Measurements from ENCODE around the gene TAMM41. TPM values are rescaled to one million over a fixed set of nuclear protein-coding genes. Genes with fewer than 3 reads are reported as not detected.
"Not testable (repeated sequence)": the region's sequence is repeated elsewhere in the genome, so short reads cannot be mapped to it uniquely, and the experiment has no call there.

The TAMM41 gene
- total RNA-seq, 2 donors from 2014 or later: 12.3 to 14.5 TPM

GRCh38 chr3:11764931-11765363 lies 81.7 kb downstream of the TAMM41 start:
- H3K4me1 ChIP-seq (ENCODE audit: control insufficient read depth in 1 of 2, low read depth in 2 of 2): peaks cover 0 to 1% of the 10 kb centered on the region in 2 donors
- no peaks in the 10 kb centered on the region for H3K27me3 ChIP-seq (replicated peaks; ENCODE audit: insufficient read depth)
- H3K27ac ChIP-seq: no peak overlapping the region
- ATAC-seq (ENCODE audit: insufficient number of reproducible peaks, low FRiP score, low read depth): no peak
- no peak overlapping the region for H3K4me3 ChIP-seq
- DNase-seq (ENCODE audit: low spot score): no peak
- H3K36me3 ChIP-seq: no peaks in the 10 kb centered on the region
- TF ChIP-seq, protein P1, sequence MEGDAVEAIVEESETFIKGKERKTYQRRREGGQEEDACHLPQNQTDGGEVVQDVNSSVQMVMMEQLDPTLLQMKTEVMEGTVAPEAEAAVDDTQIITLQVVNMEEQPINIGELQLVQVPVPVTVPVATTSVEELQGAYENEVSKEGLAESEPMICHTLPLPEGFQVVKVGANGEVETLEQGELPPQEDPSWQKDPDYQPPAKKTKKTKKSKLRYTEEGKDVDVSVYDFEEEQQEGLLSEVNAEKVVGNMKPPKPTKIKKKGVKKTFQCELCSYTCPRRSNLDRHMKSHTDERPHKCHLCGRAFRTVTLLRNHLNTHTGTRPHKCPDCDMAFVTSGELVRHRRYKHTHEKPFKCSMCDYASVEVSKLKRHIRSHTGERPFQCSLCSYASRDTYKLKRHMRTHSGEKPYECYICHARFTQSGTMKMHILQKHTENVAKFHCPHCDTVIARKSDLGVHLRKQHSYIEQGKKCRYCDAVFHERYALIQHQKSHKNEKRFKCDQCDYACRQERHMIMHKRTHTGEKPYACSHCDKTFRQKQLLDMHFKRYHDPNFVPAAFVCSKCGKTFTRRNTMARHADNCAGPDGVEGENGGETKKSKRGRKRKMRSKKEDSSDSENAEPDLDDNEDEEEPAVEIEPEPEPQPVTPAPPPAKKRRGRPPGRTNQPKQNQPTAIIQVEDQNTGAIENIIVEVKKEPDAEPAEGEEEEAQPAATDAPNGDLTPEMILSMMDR (IDR thresholded peaks at IDR 0.05): no peak
- H3K9me3 ChIP-seq: no peaks in the 10 kb centered on the region

- no peaks in the 10 kb centered on the region for H3K36me3 ChIP-seq
- H3K4me1 ChIP-seq (ENCODE audit: control insufficient read depth in 1 of 2, low read depth in 2 of 2): no peaks in the 10 kb centered on the region
- H3K27me3 ChIP-seq (replicated peaks; ENCODE audit: insufficient read depth): no peaks in the 10 kb centered on the region
- H3K9me3 ChIP-seq: no peaks in the 10 kb centered on the region
- TF ChIP-seq, protein P1 (IDR thresholded peaks at IDR 0.05): no peak
- H3K27ac ChIP-seq: no peak overlapping the region
- ATAC-seq (ENCODE audit: insufficient number of reproducible peaks, low FRiP score, low read depth) (no peak), DNase-seq (ENCODE audit: low spot score) (no peak)
- H3K4me3 ChIP-seq: no peak overlapping the region
Observed at GRCh38 chr3:11759996-11760395, 86.7 kb downstream of the TAMM41 start.

DNA sequence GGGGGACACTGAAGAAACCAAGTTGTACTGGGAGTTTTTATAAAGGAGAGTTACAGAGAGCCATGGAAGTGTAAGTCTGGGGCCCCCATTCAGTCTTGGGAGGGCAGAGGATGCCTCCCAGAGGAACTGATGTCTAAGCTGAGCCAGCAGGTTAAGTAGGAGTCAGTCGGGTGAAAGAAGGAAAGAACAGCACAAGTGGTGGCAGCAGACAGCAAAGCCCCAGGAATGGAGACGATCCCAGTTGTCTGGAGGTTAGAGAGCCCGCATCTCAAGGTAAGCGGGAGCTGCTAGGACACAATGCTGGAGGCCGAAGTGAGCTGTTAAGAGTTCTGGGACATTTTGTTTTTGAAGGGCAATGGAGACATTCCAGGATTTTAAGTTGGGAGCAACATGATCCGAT lies 88.8 kb downstream of the TAMM41 start:
- ATAC-seq (ENCODE audit: insufficient number of reproducible peaks, low FRiP score, low read depth) (no peak), DNase-seq (ENCODE audit: low spot score) (no peak)
- Histone ChIP-seq H3K27ac (no peak overlapping the region), H3K9me3 (no peaks in the 10 kb centered on the region), H3K4me1 (ENCODE audit: control insufficient read depth in 1 of 2, low read depth in 2 of 2) (no peaks in the 10 kb centered on the region), H3K4me3 (no peak overlapping the region), H3K36me3 (no peaks in the 10 kb centered on the region), H3K27me3 (replicated peaks; ENCODE audit: insufficient read depth) (no peaks in the 10 kb centered on the region)
- TF ChIP-seq, protein P1 (IDR thresholded peaks at IDR 0.05): no peak

GRCh38 chr3:11757441-11757875 lies 89.2 kb downstream of the TAMM41 start:
- Histone ChIP-seq H3K27me3 (replicated peaks; ENCODE audit: insufficient read depth) (no peaks in the 10 kb centered on the region), H3K4me1 (ENCODE audit: control insufficient read depth in 1 of 2, low read depth in 2 of 2) (no peaks in the 10 kb centered on the region), H3K27ac (no peak overlapping the region), H3K36me3 (no peaks in the 10 kb centered on the region), H3K9me3 (no peaks in the 10 kb centered on the region), H3K4me3 (no peak overlapping the region)
- no peak for DNase-seq (ENCODE audit: low spot score)
- no peak for ATAC-seq (ENCODE audit: insufficient number of reproducible peaks, low FRiP score, low read depth)
- TF ChIP-seq, protein P1 (IDR thresholded peaks at IDR 0.05): no peak

DNA sequence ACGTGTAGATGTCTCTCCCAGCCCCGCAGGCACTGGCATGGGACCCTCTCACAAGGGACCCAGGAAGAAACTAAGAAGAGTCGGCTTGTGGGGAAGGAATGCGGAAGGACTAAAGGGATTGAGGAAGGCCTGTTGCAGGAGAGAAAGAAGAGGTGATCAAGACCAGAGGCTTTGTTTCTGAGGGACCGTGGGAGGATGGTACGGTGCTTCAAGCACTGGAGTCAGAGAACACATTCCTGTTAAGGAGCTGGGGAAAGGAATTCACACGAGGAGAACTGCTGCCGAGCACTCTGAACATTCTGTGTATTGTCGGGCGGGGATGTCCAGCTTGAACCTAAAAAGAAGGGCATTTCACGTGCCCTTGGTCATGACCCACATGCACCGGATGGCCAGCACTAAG lies 91.4 kb downstream of the TAMM41 start:
- Histone ChIP-seq H3K4me1 (ENCODE audit: control insufficient read depth in 1 of 2, low read depth in 2 of 2) (no peaks in the 10 kb centered on the region), H3K36me3 (no peaks in the 10 kb centered on the region), H3K27ac (no peak overlapping the region), H3K9me3 (no peaks in the 10 kb centered on the region), H3K4me3 (no peak overlapping the region), H3K27me3 (replicated peaks; ENCODE audit: insufficient read depth) (no peaks in the 10 kb centered on the region)
- no peak for ATAC-seq (ENCODE audit: insufficient number of reproducible peaks, low FRiP score, low read depth)
- TF ChIP-seq, protein P1 (IDR thresholded peaks at IDR 0.05): no peak
- no peak for DNase-seq (ENCODE audit: low spot score)

- H3K4me1 ChIP-seq (ENCODE audit: control insufficient read depth in 1 of 2, low read depth in 2 of 2); DNase-seq (ENCODE audit: low spot score); H3K4me3 ChIP-seq; H3K9me3 ChIP-seq; H3K27ac ChIP-seq; H3K36me3 ChIP-seq; ATAC-seq (ENCODE audit: insufficient number of reproducible peaks, low FRiP score, low read depth); H3K27me3 ChIP-seq (replicated peaks; ENCODE audit: insufficient read depth): not testable (repeated sequence)
Observed at GRCh38 chr3:11752254-11752653, 94.4 kb downstream of the TAMM41 start.

DNA sequence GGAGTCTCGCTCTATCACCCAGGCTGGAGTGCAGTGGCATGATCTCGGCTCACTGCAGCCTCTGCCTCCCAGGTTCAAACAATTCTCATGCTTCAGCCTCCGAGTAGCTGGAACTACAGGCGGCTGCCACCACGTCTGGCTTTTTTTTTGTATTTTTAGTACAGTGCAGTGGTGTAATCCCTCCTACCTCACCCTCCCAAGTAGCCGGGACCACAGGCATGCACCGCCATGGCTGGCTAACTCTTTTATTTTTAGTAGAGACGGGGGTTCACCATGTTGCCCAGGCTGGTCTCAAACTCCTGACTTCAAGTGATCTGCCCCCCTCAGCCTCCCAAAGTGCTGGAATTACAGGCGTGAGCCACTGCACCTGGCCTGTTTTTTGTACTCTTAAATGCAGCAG lies 98.4 kb downstream of the TAMM41 start:
- not testable (repeated sequence) for H3K4me1 ChIP-seq (ENCODE audit: control insufficient read depth in 1 of 2, low read depth in 2 of 2); H3K27ac ChIP-seq; H3K4me3 ChIP-seq; H3K9me3 ChIP-seq; H3K36me3 ChIP-seq; ATAC-seq (ENCODE audit: insufficient number of reproducible peaks, low FRiP score, low read depth); DNase-seq (ENCODE audit: low spot score); H3K27me3 ChIP-seq (replicated peaks; ENCODE audit: insufficient read depth)
